ENCODE measurements around the gene RPA3.

- TF ChIP-seq, protein P1, sequence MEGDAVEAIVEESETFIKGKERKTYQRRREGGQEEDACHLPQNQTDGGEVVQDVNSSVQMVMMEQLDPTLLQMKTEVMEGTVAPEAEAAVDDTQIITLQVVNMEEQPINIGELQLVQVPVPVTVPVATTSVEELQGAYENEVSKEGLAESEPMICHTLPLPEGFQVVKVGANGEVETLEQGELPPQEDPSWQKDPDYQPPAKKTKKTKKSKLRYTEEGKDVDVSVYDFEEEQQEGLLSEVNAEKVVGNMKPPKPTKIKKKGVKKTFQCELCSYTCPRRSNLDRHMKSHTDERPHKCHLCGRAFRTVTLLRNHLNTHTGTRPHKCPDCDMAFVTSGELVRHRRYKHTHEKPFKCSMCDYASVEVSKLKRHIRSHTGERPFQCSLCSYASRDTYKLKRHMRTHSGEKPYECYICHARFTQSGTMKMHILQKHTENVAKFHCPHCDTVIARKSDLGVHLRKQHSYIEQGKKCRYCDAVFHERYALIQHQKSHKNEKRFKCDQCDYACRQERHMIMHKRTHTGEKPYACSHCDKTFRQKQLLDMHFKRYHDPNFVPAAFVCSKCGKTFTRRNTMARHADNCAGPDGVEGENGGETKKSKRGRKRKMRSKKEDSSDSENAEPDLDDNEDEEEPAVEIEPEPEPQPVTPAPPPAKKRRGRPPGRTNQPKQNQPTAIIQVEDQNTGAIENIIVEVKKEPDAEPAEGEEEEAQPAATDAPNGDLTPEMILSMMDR (IDR thresholded peaks at IDR 0.05 in 2 of 3, conservative IDR thresholded peaks at IDR 0.05 in 1 of 3; ENCODE audit: insufficient read depth in 2 of 3, low read depth in 1 of 3, low read length in 3 of 3), result no peak
- TF ChIP-seq SRSF9 (IDR thresholded peaks at IDR 0.05; ENCODE audit: borderline replicate concordance, low read depth, low read length), result no peak
- no peak for TF ChIP-seq CREB1 (IDR thresholded peaks at IDR 0.05)
- TF ChIP-seq CREB1 (CRISPR knock-in tag; IDR thresholded peaks at IDR 0.05), result no peak
- TF ChIP-seq ZNF586 (CRISPR knock-in tag; conservative IDR thresholded peaks at IDR 0.05), result no peak
- TF ChIP-seq ZNF133 (CRISPR knock-in tag; IDR thresholded peaks at IDR 0.05), result no peak
- TF ChIP-seq ZNF76 (CRISPR knock-in tag; IDR thresholded peaks at IDR 0.05; ENCODE audit: borderline replicate concordance), result no peak
- TF ChIP-seq RHOXF2B (CRISPR knock-in tag; conservative IDR thresholded peaks at IDR 0.05), result no peak
- no peak for TF ChIP-seq SRSF1 (IDR thresholded peaks at IDR 0.05; ENCODE audit: low read depth, low read length)
Measured at GRCh38 chr7:7740037-7740355, 21.6 kb upstream of the RPA3 start.
